Osteocyte (in vitro differentiated cells): ENCODE data around the gene FMO3. TPM values are rescaled to one million over a fixed set of nuclear protein-coding genes. Genes with fewer than 3 reads are reported as not detected.

Source experiments
- DNase-seq: peaks from one replicate; pipeline ENCODE4 v3.0.0; 2021; ENCODE audit warnings: mixed read lengths; ENCODE audit not compliant: unreplicated experiment; ENCODE audit errors: extremely low spot score
- H3K27ac Mint-ChIP-seq: one replicate; pipeline ENCODE4 v1.8.0; 2021; ENCODE audit warnings: mild to moderate bottlenecking, mixed read lengths; ENCODE audit not compliant: unreplicated experiment
- H3K27me3 Mint-ChIP-seq: one replicate; pipeline ENCODE4 v1.8.0; 2021; ENCODE audit warnings: mixed read lengths; ENCODE audit not compliant: unreplicated experiment
- H3K36me3 Mint-ChIP-seq: one replicate; pipeline ENCODE4 v1.8.0; 2021; ENCODE audit warnings: mixed read lengths; ENCODE audit not compliant: unreplicated experiment
- H3K4me1 Mint-ChIP-seq: one replicate; pipeline ENCODE4 v1.8.0; 2021; ENCODE audit warnings: mixed read lengths; ENCODE audit not compliant: unreplicated experiment
- H3K4me3 Mint-ChIP-seq: one replicate; pipeline ENCODE4 v1.8.0; 2021; ENCODE audit warnings: mild to moderate bottlenecking, moderate library complexity, mixed read lengths; ENCODE audit not compliant: unreplicated experiment
- H3K9me3 Mint-ChIP-seq: one replicate; pipeline ENCODE4 v1.8.0; 2021; ENCODE audit warnings: mixed read lengths; ENCODE audit not compliant: unreplicated experiment
- total RNA-seq: library from RNA; stranded (reverse); gene quantifications from 2 replicates; pipeline ENCODE4 v1.2.1, GENCODE V29; 2021
- TF ChIP-seq, protein P1 (sequence below): fragments of 200-600 bp; sonication (generic); IDR thresholded peaks from 2 replicates; pipeline ENCODE4 v1.5.0; 2021; ENCODE audit warnings: antibody characterized with exemption, mild to moderate bottlenecking, moderate library complexity

Gene FMO3
- total RNA-seq, 1 donor from 2014 or later, result 1.0 TPM

DNA sequence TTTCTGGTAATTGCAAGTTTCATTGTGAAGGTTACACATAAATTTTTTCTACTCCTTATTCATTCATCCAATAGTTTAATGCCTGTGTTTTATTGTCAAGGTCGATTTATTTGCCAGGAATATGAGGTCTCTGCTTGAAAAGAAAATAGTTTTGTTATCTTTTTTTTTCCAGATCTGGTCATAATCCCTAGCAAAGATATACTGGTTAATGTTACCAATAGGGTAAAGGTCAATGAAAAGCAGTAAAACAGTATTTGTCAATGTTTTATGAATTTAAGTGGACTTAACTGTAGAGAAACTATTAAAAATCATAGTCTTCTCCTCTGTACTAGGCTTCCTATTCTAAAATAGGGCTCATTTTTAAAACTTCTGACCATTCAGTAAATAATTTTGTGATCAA is 8.1 kb upstream of the FMO3 start:
- TF ChIP-seq, protein P1, sequence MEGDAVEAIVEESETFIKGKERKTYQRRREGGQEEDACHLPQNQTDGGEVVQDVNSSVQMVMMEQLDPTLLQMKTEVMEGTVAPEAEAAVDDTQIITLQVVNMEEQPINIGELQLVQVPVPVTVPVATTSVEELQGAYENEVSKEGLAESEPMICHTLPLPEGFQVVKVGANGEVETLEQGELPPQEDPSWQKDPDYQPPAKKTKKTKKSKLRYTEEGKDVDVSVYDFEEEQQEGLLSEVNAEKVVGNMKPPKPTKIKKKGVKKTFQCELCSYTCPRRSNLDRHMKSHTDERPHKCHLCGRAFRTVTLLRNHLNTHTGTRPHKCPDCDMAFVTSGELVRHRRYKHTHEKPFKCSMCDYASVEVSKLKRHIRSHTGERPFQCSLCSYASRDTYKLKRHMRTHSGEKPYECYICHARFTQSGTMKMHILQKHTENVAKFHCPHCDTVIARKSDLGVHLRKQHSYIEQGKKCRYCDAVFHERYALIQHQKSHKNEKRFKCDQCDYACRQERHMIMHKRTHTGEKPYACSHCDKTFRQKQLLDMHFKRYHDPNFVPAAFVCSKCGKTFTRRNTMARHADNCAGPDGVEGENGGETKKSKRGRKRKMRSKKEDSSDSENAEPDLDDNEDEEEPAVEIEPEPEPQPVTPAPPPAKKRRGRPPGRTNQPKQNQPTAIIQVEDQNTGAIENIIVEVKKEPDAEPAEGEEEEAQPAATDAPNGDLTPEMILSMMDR, result no peak
- Mint-ChIP-seq H3K4me3 (no peak overlapping the region), H3K27ac (no peak overlapping the region), H3K4me1 (peaks cover 16% of the 10 kb centered on the region), H3K36me3 (no peaks in the 10 kb centered on the region), H3K27me3 (peaks cover 3% of the 10 kb centered on the region), H3K9me3 (peaks cover 6% of the 10 kb centered on the region)
- DNase-seq, result no peak

DNA sequence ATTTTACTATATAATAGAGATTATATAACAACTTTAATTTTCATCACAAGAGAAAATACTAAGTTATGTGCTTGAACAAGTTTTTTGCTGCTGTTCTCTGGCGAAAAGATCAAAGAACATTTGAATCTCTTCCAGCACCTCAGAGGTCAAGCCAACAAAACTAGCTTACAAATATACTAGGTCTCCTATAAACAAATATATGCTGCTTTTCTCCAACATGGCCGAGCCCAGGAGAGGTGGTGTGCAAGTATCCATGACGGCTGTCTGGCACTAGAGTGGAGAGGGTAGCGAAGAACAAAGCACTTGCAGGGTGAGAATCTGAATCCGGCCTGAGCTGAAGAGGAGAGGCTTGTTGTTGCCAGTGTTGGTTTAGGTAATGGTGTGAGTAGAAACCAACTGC is 7.5 kb upstream of the FMO3 start:
- Mint-ChIP-seq H3K27me3 (peaks cover 3% of the 10 kb centered on the region), H3K9me3 (peaks cover 6% of the 10 kb centered on the region), H3K4me1 (peaks cover 16% of the 10 kb centered on the region), H3K27ac (no peak overlapping the region), H3K36me3 (no peaks in the 10 kb centered on the region), H3K4me3 (no peak overlapping the region)
- TF ChIP-seq, protein P1, result no peak
- DNase-seq, result no peak

DNA sequence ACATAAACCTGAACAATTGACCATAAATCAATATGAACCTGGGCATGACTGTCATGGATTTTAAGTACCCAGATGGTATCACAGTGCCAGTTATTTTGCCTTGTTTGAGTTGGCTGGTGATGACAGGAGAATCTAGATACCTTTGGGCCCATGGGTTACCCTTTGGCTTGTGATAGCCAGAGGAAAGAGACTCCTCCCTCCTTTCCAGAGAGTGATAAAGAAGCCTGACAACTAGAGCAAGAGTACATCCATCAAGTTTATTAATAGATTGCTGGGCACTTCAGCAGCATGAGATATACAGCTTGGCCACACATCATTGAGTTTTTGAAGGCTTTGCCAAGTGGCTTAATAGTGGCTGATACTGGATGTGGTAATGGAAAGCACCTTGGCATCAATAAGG is 6.6 kb upstream of the FMO3 start:
- Mint-ChIP-seq H3K27ac (no peak overlapping the region), H3K9me3 (peaks cover 6% of the 10 kb centered on the region), H3K36me3 (no peaks in the 10 kb centered on the region), H3K4me1 (peaks cover 16% of the 10 kb centered on the region), H3K4me3 (no peak overlapping the region), H3K27me3 (peaks cover 3% of the 10 kb centered on the region)
- TF ChIP-seq, protein P1, result no peak
- DNase-seq, result no peak

DNA sequence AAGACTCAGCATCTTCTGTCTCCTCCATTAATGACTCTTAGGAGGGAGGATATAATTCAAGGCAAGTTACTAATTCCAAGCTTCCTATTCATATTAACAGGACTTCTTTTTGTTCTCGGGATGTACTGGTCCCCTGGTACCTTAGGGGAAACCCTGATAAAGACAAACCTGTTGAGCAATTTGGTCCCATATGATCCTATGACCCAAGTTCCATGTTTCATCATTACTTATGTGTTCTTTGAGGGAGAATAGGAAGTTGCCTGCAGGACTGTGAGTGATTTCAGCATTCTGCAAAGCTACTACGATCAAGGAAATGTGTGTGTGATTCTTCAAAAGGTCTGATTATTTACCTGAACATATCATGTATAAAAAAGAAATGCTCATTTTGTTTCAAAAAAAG is 5.8 kb upstream of the FMO3 start:
- no peaks in the 10 kb centered on the region for H3K36me3 Mint-ChIP-seq
- no peak overlapping the region for H3K27ac Mint-ChIP-seq
- DNase-seq, result no peak
- peaks cover 3% of the 10 kb centered on the region for H3K27me3 Mint-ChIP-seq
- H3K4me3 Mint-ChIP-seq, result no peak overlapping the region
- H3K4me1 Mint-ChIP-seq, result peaks cover 16% of the 10 kb centered on the region
- H3K9me3 Mint-ChIP-seq, result peaks cover 6% of the 10 kb centered on the region
- TF ChIP-seq, protein P1, result no peak

DNA sequence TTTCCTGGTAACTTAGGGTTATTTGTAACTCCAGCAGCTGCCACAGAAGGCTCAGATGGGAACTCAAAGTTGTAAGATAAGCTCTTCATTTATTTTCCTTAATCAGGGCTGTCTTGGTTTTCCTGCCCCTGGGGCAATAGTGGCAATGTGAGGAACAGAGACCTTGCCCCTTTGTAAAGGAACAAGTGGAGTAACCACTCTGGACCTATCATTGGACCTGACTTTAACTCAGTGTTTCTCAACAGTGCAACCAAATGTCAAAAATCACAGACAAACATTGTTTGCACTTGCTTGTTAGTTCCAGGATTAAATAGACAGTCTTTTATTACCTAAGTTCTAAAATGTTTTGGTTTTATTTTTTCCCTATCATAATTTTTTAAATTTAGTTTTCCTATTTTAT is 2.8 kb upstream of the FMO3 start:
- TF ChIP-seq, protein P1, result no peak
- H3K36me3 Mint-ChIP-seq, result peaks cover 2% of the 10 kb centered on the region
- H3K27me3 Mint-ChIP-seq, result peaks cover 3% of the 10 kb centered on the region
- H3K4me1 Mint-ChIP-seq, result no peaks in the 10 kb centered on the region
- no peak overlapping the region for H3K4me3 Mint-ChIP-seq
- no peak overlapping the region for H3K27ac Mint-ChIP-seq
- peaks cover 6% of the 10 kb centered on the region for H3K9me3 Mint-ChIP-seq
- DNase-seq, result no peak
